ENCODE data around the gene ARGLU1.

ARGLU1 gene

GRCh38 chr13:106518512-106518911, 49.4 kb downstream of the ARGLU1 start:
- ChIA-PET CTCF (interaction anchor here (1.0 to 1.6 kb wide), 3 partner anchors 19 to 486 kb away, joined by 3 to 4 read pairs (median 3); no protein-coding TSS in a partner anchor), POLR2A (no interaction called here)
- no peak for TF ChIP-seq CTCF (IDR thresholded peaks at IDR 0.05; ENCODE audit: insufficient read depth, low read length, missing control alignments)
- H3K4me3 ChIP-seq (ENCODE audit: low read depth, low read length) = no peak overlapping the region
- no peak for DNase-seq (ENCODE audit: low read depth, low spot score)

- no peak for DNase-seq (ENCODE audit: low read depth, low spot score)
- no peak overlapping the region for H3K4me3 ChIP-seq (ENCODE audit: low read depth, low read length)
- POLR2A ChIA-PET = no interaction called here
- no peak for TF ChIP-seq CTCF (IDR thresholded peaks at IDR 0.05; ENCODE audit: insufficient read depth, low read length, missing control alignments)
- CTCF ChIA-PET = interaction anchor here (1.2 kb wide), 1 partner anchor 9 kb away, joined by 3 read pairs; no protein-coding TSS in a partner anchor
Observed at GRCh38 chr13:106517109-106517847, 50.7 kb downstream of the ARGLU1 start.

GRCh38 chr13:106515635-106516254, 52.2 kb downstream of the ARGLU1 start:
- no peak for DNase-seq (ENCODE audit: low read depth, low spot score)
- ChIA-PET POLR2A (no interaction called here), CTCF (interaction anchor here (0.7 to 1.2 kb wide), 2 partner anchors 8 to 11 kb away, joined by 3 read pairs; no protein-coding TSS in a partner anchor)
- no peak for TF ChIP-seq CTCF (IDR thresholded peaks at IDR 0.05; ENCODE audit: insufficient read depth, low read length, missing control alignments)
- H3K4me3 ChIP-seq (ENCODE audit: low read depth, low read length) = no peak overlapping the region

GRCh38 chr13:106514928-106515634, 52.9 kb downstream of the ARGLU1 start:
- no peak for TF ChIP-seq CTCF (IDR thresholded peaks at IDR 0.05; ENCODE audit: insufficient read depth, low read length, missing control alignments)
- H3K4me3 ChIP-seq (ENCODE audit: low read depth, low read length) = no peak overlapping the region
- CTCF ChIA-PET = interaction anchor here (1.7 kb wide), 1 partner anchor 22 kb away, joined by 4 read pairs; no protein-coding TSS in a partner anchor
- DNase-seq (ENCODE audit: low read depth, low spot score) = no peak
- POLR2A ChIA-PET = no interaction called here

- no peak overlapping the region for H3K4me3 ChIP-seq (ENCODE audit: low read depth, low read length)
- ChIA-PET CTCF (interaction anchor here (1.2 to 1.7 kb wide), 3 partner anchors 20 to 1311 kb away, joined by 3 to 4 read pairs (median 3); no protein-coding TSS in a partner anchor), POLR2A (interaction anchor here (0.7 kb wide), 1 partner anchor 448 kb away, joined by 3 read pairs; no protein-coding TSS in a partner anchor)
- DNase-seq (ENCODE audit: low read depth, low spot score) = no peak
- no peak for TF ChIP-seq CTCF (IDR thresholded peaks at IDR 0.05; ENCODE audit: insufficient read depth, low read length, missing control alignments)
Observed at GRCh38 chr13:106513025-106513983, 54.6 kb downstream of the ARGLU1 start.

Data from AG04449 (cell line).